ENCODE results near the gene TMEM150A.

TMEM150A gene

GRCh38 chr2:85554980-85555612, 47.4 kb downstream of the TMEM150A start:
- no peak for DNase-seq (ENCODE audit: low spot score in 2 of 2)
- H3K36me3 Mint-ChIP-seq = peaks cover 18% of the 10 kb centered on the region
- peaks cover 7% of the 10 kb centered on the region for H3K4me1 Mint-ChIP-seq
- H3K27ac Mint-ChIP-seq = no peak overlapping the region
- no peak for ATAC-seq (ENCODE audit: low read depth)
- H3K9me3 Mint-ChIP-seq = no peaks in the 10 kb centered on the region
- H3K4me3 Mint-ChIP-seq = no peak overlapping the region
- H3K27me3 Mint-ChIP-seq = no peaks in the 10 kb centered on the region

GRCh38 chr2:85553184-85553583, 49.3 kb downstream of the TMEM150A start:
- no peak overlapping the region for H3K27ac Mint-ChIP-seq
- no peak overlapping the region for H3K4me3 Mint-ChIP-seq
- no peaks in the 10 kb centered on the region for H3K27me3 Mint-ChIP-seq
- no peaks in the 10 kb centered on the region for H3K9me3 Mint-ChIP-seq
- no peak for DNase-seq (ENCODE audit: low spot score in 2 of 2)
- ATAC-seq (ENCODE audit: low read depth) = no peak
- peaks cover 18% of the 10 kb centered on the region for H3K36me3 Mint-ChIP-seq
- peaks cover 5% of the 10 kb centered on the region for H3K4me1 Mint-ChIP-seq

GRCh38 chr2:85551698-85552678, 50.5 kb downstream of the TMEM150A start:
- peak; percentile 86 to 89 for DNase-seq (ENCODE audit: low spot score in 2 of 2)
- no peak overlapping the region for H3K4me3 Mint-ChIP-seq
- peaks cover 5% of the 10 kb centered on the region for H3K4me1 Mint-ChIP-seq
- ATAC-seq (ENCODE audit: low read depth) = peak; percentile 99
- H3K27ac Mint-ChIP-seq = no peak overlapping the region
- no peaks in the 10 kb centered on the region for H3K9me3 Mint-ChIP-seq
- peaks cover 16% of the 10 kb centered on the region for H3K36me3 Mint-ChIP-seq
- H3K27me3 Mint-ChIP-seq = no peaks in the 10 kb centered on the region

- H3K4me3 Mint-ChIP-seq = no peak overlapping the region
- peaks cover 15% of the 10 kb centered on the region for H3K36me3 Mint-ChIP-seq
- no peak overlapping the region for H3K27ac Mint-ChIP-seq
- ATAC-seq (ENCODE audit: low read depth) (no peak), DNase-seq (ENCODE audit: low spot score in 2 of 2) (no peak)
- H3K9me3 Mint-ChIP-seq = no peaks in the 10 kb centered on the region
- no peaks in the 10 kb centered on the region for H3K27me3 Mint-ChIP-seq
- peaks cover 5% of the 10 kb centered on the region for H3K4me1 Mint-ChIP-seq
Observed at GRCh38 chr2:85550486-85550885, 52.0 kb downstream of the TMEM150A start.

GRCh38 chr2:85549826-85550225, 52.7 kb downstream of the TMEM150A start:
- H3K4me1 Mint-ChIP-seq = peaks cover 5% of the 10 kb centered on the region
- no peak overlapping the region for H3K4me3 Mint-ChIP-seq
- peaks cover 10% of the 10 kb centered on the region for H3K36me3 Mint-ChIP-seq
- H3K27ac Mint-ChIP-seq = no peak overlapping the region
- ATAC-seq (ENCODE audit: low read depth) (no peak), DNase-seq (ENCODE audit: low spot score in 2 of 2) (no peak)
- H3K27me3 Mint-ChIP-seq = no peaks in the 10 kb centered on the region
- H3K9me3 Mint-ChIP-seq = no peaks in the 10 kb centered on the region

GRCh38 chr2:85549095-85549494, 53.4 kb downstream of the TMEM150A start:
- DNase-seq (ENCODE audit: low spot score in 2 of 2) (no peak), ATAC-seq (ENCODE audit: low read depth) (no peak)
- Mint-ChIP-seq H3K4me3 (no peak overlapping the region), H3K4me1 (peaks cover 8% of the 10 kb centered on the region), H3K27me3 (no peaks in the 10 kb centered on the region), H3K9me3 (no peaks in the 10 kb centered on the region), H3K36me3 (peaks cover 11% of the 10 kb centered on the region), H3K27ac (no peak overlapping the region)

- Mint-ChIP-seq H3K4me3 (no peak overlapping the region), H3K27ac (peak overlapping the region; percentile 86), H3K4me1 (peaks cover 10% of the 10 kb centered on the region), H3K9me3 (no peaks in the 10 kb centered on the region), H3K36me3 (peaks cover 11% of the 10 kb centered on the region), H3K27me3 (no peaks in the 10 kb centered on the region)
- DNase-seq (ENCODE audit: low spot score in 2 of 2) (no peak), ATAC-seq (ENCODE audit: low read depth) (no peak)
Observed at GRCh38 chr2:85548608-85548900, 53.9 kb downstream of the TMEM150A start.
